Measurements from ENCODE around the gene RNPEPL1.

DNA sequence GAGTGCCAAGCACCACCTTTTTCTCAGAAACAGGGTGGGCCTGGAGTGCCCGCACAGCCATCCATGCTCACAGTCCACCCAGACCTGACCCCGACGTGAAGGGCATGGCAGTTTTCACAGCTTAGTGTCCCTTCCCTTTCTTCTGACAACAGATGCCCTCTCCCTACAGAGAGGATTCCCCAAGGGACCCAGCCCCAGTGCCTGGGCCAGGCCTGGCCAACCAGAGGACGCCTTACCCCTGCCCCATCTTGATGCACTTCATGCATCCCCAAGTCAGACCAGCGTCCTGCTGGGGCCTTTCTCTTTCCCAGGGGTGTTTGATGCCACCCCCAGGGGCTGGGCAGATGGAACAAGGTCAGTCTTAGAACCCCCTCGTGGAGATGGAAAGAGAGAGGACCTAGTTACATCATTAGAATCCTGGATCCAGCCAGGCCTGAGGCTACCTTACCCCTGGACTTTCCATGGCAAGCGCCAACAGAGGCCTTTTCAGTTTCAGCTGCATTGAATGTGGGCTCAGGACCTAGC is 14.3 kb upstream of the RNPEPL1 start:
- TF ChIP-seq, protein P1, sequence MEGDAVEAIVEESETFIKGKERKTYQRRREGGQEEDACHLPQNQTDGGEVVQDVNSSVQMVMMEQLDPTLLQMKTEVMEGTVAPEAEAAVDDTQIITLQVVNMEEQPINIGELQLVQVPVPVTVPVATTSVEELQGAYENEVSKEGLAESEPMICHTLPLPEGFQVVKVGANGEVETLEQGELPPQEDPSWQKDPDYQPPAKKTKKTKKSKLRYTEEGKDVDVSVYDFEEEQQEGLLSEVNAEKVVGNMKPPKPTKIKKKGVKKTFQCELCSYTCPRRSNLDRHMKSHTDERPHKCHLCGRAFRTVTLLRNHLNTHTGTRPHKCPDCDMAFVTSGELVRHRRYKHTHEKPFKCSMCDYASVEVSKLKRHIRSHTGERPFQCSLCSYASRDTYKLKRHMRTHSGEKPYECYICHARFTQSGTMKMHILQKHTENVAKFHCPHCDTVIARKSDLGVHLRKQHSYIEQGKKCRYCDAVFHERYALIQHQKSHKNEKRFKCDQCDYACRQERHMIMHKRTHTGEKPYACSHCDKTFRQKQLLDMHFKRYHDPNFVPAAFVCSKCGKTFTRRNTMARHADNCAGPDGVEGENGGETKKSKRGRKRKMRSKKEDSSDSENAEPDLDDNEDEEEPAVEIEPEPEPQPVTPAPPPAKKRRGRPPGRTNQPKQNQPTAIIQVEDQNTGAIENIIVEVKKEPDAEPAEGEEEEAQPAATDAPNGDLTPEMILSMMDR (IDR thresholded peaks at IDR 0.05; ENCODE audit: low read length), result no peak
- no peak for TF ChIP-seq EZH2phosphoT487 (IDR thresholded peaks at IDR 0.05; ENCODE audit: low read length)

All from MM.1S (cell line).